ENCODE measurements around the gene PLSCR4.
"Not testable (repeated sequence)": the region's sequence is repeated elsewhere in the genome, so short reads cannot be mapped to it uniquely, and the experiment has no call there.

Gene PLSCR4

GRCh38 chr3:146250449-146251382 lies at the start of gene PLSCR4:
Gene PLSCR4 (minus strand): TSS chr3:146251105. CDS start chr3:146222071, 29,034 bp downstream.
- Histone ChIP-seq H3K36me3 (no peaks in the 10 kb centered on the region), H3K4me3 (no peak within 1 kb of the TSS), H3K4me1 (no peaks in the 10 kb centered on the region), H4K20me1 (no peaks in the 10 kb centered on the region), H3K9ac (no peak within 1 kb of the TSS), H3K4me2 (no peak within 1 kb of the TSS), H3K9me3 (peaks cover 16% of the 10 kb centered on the region), H3K27ac (no peak within 1 kb of the TSS), H3K27me3 (no peaks in the 10 kb centered on the region)
- TF ChIP-seq Cebpa-rat (IDR thresholded peaks at IDR 0.05), result no peak

GRCh38 chr3:146293401-146293800 lies 42.5 kb upstream of the PLSCR4 start:
- H3K9ac ChIP-seq, H4K20me1 ChIP-seq, H3K36me3 ChIP-seq, H3K4me1 ChIP-seq, H3K9me3 ChIP-seq, H3K27ac ChIP-seq, H3K4me2 ChIP-seq, H3K4me3 ChIP-seq, H3K27me3 ChIP-seq: not testable (repeated sequence)

GRCh38 chr3:146283781-146284445 lies 33.0 kb upstream of the PLSCR4 start:
- Histone ChIP-seq H3K4me1 (no peaks in the 10 kb centered on the region), H3K27ac (no peak overlapping the region), H3K9ac (no peak overlapping the region), H3K27me3 (no peaks in the 10 kb centered on the region), H4K20me1 (no peaks in the 10 kb centered on the region), H3K36me3 (no peaks in the 10 kb centered on the region), H3K4me2 (no peak overlapping the region), H3K9me3 (no peaks in the 10 kb centered on the region), H3K4me3 (no peak overlapping the region)
- TF ChIP-seq Cebpa-rat (IDR thresholded peaks at IDR 0.05), result no peak

GRCh38 chr3:146280864-146281263 lies 30.0 kb upstream of the PLSCR4 start:
- no peak overlapping the region for H3K4me3 ChIP-seq
- no peaks in the 10 kb centered on the region for H3K27me3 ChIP-seq
- no peak overlapping the region for H3K9ac ChIP-seq
- H3K4me2 ChIP-seq, result no peak overlapping the region
- H3K27ac ChIP-seq, result no peak overlapping the region
- no peaks in the 10 kb centered on the region for H3K4me1 ChIP-seq
- no peaks in the 10 kb centered on the region for H3K9me3 ChIP-seq
- no peak for TF ChIP-seq Cebpa-rat (IDR thresholded peaks at IDR 0.05)
- no peaks in the 10 kb centered on the region for H4K20me1 ChIP-seq
- no peaks in the 10 kb centered on the region for H3K36me3 ChIP-seq

- Histone ChIP-seq H3K9me3 (no peaks in the 10 kb centered on the region), H4K20me1 (no peaks in the 10 kb centered on the region), H3K4me2 (no peak overlapping the region), H3K9ac (no peak overlapping the region), H3K4me1 (no peaks in the 10 kb centered on the region), H3K27ac (no peak overlapping the region), H3K4me3 (no peak overlapping the region), H3K36me3 (no peaks in the 10 kb centered on the region), H3K27me3 (no peaks in the 10 kb centered on the region)
- no peak for TF ChIP-seq Cebpa-rat (IDR thresholded peaks at IDR 0.05)
Measured at GRCh38 chr3:146279951-146280350, 29.0 kb upstream of the PLSCR4 start.

- no peak overlapping the region for H3K4me3 ChIP-seq
- H3K9ac ChIP-seq, result no peak overlapping the region
- H3K27me3 ChIP-seq, result no peaks in the 10 kb centered on the region
- H3K4me2 ChIP-seq, result no peak overlapping the region
- TF ChIP-seq Cebpa-rat (IDR thresholded peaks at IDR 0.05), result no peak
- H3K27ac ChIP-seq, result no peak overlapping the region
- H3K36me3 ChIP-seq, result no peaks in the 10 kb centered on the region
- no peaks in the 10 kb centered on the region for H3K4me1 ChIP-seq
- no peaks in the 10 kb centered on the region for H4K20me1 ChIP-seq
- H3K9me3 ChIP-seq, result no peaks in the 10 kb centered on the region
Measured at GRCh38 chr3:146279013-146279412, 28.1 kb upstream of the PLSCR4 start.

- Histone ChIP-seq H3K4me2 (no peak overlapping the region), H3K9me3 (no peaks in the 10 kb centered on the region), H3K4me3 (no peak overlapping the region), H4K20me1 (no peaks in the 10 kb centered on the region), H3K27ac (no peak overlapping the region), H3K36me3 (no peaks in the 10 kb centered on the region), H3K4me1 (no peaks in the 10 kb centered on the region), H3K9ac (no peak overlapping the region), H3K27me3 (no peaks in the 10 kb centered on the region)
- TF ChIP-seq Cebpa-rat (IDR thresholded peaks at IDR 0.05), result no peak
Measured at GRCh38 chr3:146277953-146278631, 27.2 kb upstream of the PLSCR4 start.

GRCh38 chr3:146275476-146275875 lies 24.6 kb upstream of the PLSCR4 start:
- H3K9me3 ChIP-seq, result no peaks in the 10 kb centered on the region
- H3K27me3 ChIP-seq, result no peaks in the 10 kb centered on the region
- H3K9ac ChIP-seq, result no peak overlapping the region
- no peak overlapping the region for H3K4me2 ChIP-seq
- no peaks in the 10 kb centered on the region for H3K36me3 ChIP-seq
- no peak overlapping the region for H3K4me3 ChIP-seq
- H3K27ac ChIP-seq, result no peak overlapping the region
- H3K4me1 ChIP-seq, result no peaks in the 10 kb centered on the region
- no peak for TF ChIP-seq Cebpa-rat (IDR thresholded peaks at IDR 0.05)
- H4K20me1 ChIP-seq, result no peaks in the 10 kb centered on the region

- Histone ChIP-seq H3K4me2 (no peak overlapping the region), H3K9me3 (no peaks in the 10 kb centered on the region), H3K9ac (no peak overlapping the region), H3K4me3 (no peak overlapping the region), H3K27me3 (no peaks in the 10 kb centered on the region), H3K27ac (no peak overlapping the region), H3K4me1 (no peaks in the 10 kb centered on the region), H3K36me3 (no peaks in the 10 kb centered on the region), H4K20me1 (no peaks in the 10 kb centered on the region)
- no peak for TF ChIP-seq Cebpa-rat (IDR thresholded peaks at IDR 0.05)
Measured at GRCh38 chr3:146274833-146275232, 23.9 kb upstream of the PLSCR4 start.
